ENCODE results near the gene SYDE2.

The SYDE2 gene

DNA sequence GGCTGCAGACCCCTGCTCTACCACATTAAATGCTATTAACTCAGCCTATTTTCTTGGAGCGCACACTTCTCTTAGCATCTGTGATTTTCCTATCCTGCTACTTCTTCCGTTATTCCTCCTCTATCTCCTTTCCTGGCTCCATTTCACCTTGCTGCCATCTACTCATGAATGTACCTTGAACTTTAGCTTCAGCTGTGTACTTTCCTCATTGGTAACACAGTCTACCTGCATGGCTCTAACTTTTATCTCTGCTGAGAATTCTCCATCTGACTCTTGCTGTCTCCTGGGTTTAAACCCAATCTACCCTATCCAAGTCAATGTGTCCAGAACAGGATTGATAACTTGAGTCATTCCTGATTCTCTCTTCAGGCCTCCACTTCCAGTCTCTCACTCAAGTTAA, 84.9 kb downstream of the SYDE2 start:
- no peak overlapping the region for H3K4me3 ChIP-seq (ENCODE audit: low read length)
- no peak for DNase-seq (ENCODE audit: low read depth)
- TF ChIP-seq CTCF (IDR thresholded peaks at IDR 0.05; ENCODE audit: insufficient read depth, low read depth, low read length, missing control alignments), result no peak

GRCh38 chr1:85111695-85112094, 89.1 kb downstream of the SYDE2 start:
- TF ChIP-seq CTCF (IDR thresholded peaks at IDR 0.05; ENCODE audit: insufficient read depth, low read depth, low read length, missing control alignments), result no peak
- H3K4me3 ChIP-seq (ENCODE audit: low read length), result no peak overlapping the region
- no peak for DNase-seq (ENCODE audit: low read depth)

DNA sequence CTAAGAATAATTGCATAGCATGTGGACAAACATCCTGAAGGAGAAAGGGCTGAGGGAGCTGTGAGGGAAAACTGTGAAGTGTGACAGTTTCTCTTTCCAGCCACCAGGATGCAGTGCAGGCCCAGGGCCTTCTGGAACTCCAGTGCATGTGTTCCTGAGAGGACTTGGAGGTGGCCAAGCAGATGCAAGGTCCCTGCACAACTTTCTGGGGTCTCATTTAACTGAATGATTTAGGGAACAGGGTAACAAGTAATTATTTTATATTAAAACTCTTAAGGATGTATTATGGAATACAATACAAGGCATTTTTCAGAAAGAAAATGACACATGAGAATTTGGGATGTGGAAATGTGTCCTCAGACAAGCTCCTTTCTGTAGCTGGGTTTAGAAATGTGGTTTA, 91.3 kb downstream of the SYDE2 start:
- no peak overlapping the region for H3K4me3 ChIP-seq (ENCODE audit: low read length)
- peak; percentile 74 for DNase-seq (ENCODE audit: low read depth)
- TF ChIP-seq CTCF (IDR thresholded peaks at IDR 0.05; ENCODE audit: insufficient read depth, low read depth, low read length, missing control alignments), result peak; percentile 96

All from epithelial cell of esophagus (primary cell).